K562 (cell line): ENCODE data around the gene TTLL9. TPM values are rescaled to one million over a fixed set of nuclear protein-coding genes. Genes with fewer than 3 reads are reported as not detected.

Experiments
- CREM ChIP-seq: IDR thresholded peaks from 2 replicates; pipeline ENCODE4 v1.6.1; 2014; ENCODE audit warnings: antibody characterized with exemption, low read depth
- DNMT1 ChIP-seq: fragments of 450-650 bp; IDR thresholded peaks from 2 replicates; pipeline ENCODE4 v1.6.1; 2016; ENCODE audit warnings: antibody characterized with exemption, mild to moderate bottlenecking
- HBP1 ChIP-seq: fragments of 450-650 bp; formaldehyde crosslinking; IDR thresholded peaks from 2 replicates; pipeline ENCODE4 v1.4.0; 2022; ENCODE audit warnings: missing genetic modification characterization
- HNRNPK ChIP-seq: fragments of 200-400 bp; formaldehyde crosslinking; IDR thresholded peaks from one replicate; pipeline ENCODE4 v1.6.1; 2018; ENCODE audit warnings: mild to moderate bottlenecking, low read depth, low read length; ENCODE audit not compliant: poor library complexity, severe bottlenecking
- IFI16 ChIP-seq: fragments of 250-450 bp; sonication (Bioruptor Pico); IDR thresholded peaks from 2 replicates; pipeline ENCODE4 v2.1.2; 2022; ENCODE audit warnings: mild to moderate bottlenecking, inconsistent platforms
- LEF1 ChIP-seq: fragments of 450-650 bp; IDR thresholded peaks from 2 replicates; pipeline ENCODE4 v1.6.1; 2016; ENCODE audit warnings: mild to moderate bottlenecking
- MBD2 ChIP-seq: sonication (generic); IDR thresholded peaks from 2 replicates; pipeline ENCODE4 v1.6.1; 2016; ENCODE audit warnings: low read depth, borderline replicate concordance
- MYC ChIP-seq, 2 experiments: fragments of 250-450 bp in 1 of 2; sonication (Bioruptor Pico) in 1 of 2; IDR thresholded peaks; 2 replicates each; pipeline versions ENCODE4 v1.5.1 to v1.6.1; 2012 to 2021; ENCODE audit warnings: low read depth in 2 of 2, borderline replicate concordance in 1 of 2, improper control_type of control experiment in 1 of 2, low read length in 1 of 2, mild to moderate bottlenecking in 1 of 2, moderate library complexity in 1 of 2
- ZNF197 ChIP-seq: fragments of 200-800 bp; sonication (Bioruptor generic); IDR thresholded peaks from 2 replicates; pipeline ENCODE4 v1.6.1; 2016; ENCODE audit warnings: low read depth, missing genetic modification characterization, missing compliant biosample characterization
- ZNF311 ChIP-seq: fragments of 250-450 bp; sonication (Bioruptor Pico); IDR thresholded peaks from 2 replicates; pipeline ENCODE4 v1.4.0; 2020; ENCODE audit warnings: mild to moderate bottlenecking, moderate library complexity
- ZNF407 ChIP-seq: fragments of 450-650 bp; IDR thresholded peaks from 2 replicates; pipeline ENCODE4 v1.6.1; 2016; ENCODE audit warnings: low read depth
- polyA plus RNA-seq, 8 experiments: library from polyadenylated mRNA; depleted of rRNA in 4 of 8; stranded (reverse) in 5 of 8; unstranded in 3 of 8; fragments of >200 nt; fragmentation: Nextera tagmentation in 2 of 8; fragmentation: Illumina TruSeq in 1 of 8; extraction: Ambion mirVana in 2 of 8; extraction: Trizol in 1 of 8; gene quantifications; 2 replicates each; pipeline versions ENCODE4 v1.2.1 to v1.2.3, GENCODE V29; 2011 to 2014; ENCODE audit warnings: inconsistent platforms in 1 of 8, missing spikeins in 1 of 8
- total RNA-seq, 7 experiments: library from RNA; depleted of rRNA in 6 of 7; stranded (reverse); fragments of >200 nt in 6 of 7; fragmentation: Illumina TruSeq in 2 of 7; extraction: Trizol in 2 of 7; gene quantifications; 2 replicates each; pipeline versions ENCODE4 v1.2.1 to v1.2.3, GENCODE V29; 2011 to 2021; ENCODE audit warnings: low replicate concordance in 1 of 7
- TF ChIP-seq, protein P1 (sequence below), 2 experiments: fragments of 150-350 bp in 1 of 2; IDR thresholded peaks; 2 replicates each; pipeline ENCODE4 v1.6.1; 2012 to 2016; ENCODE audit warnings: low read depth in 2 of 2, low read length in 2 of 2, mild to moderate bottlenecking in 1 of 2, moderate library complexity in 1 of 2

The TTLL9 gene
- total and polyA plus RNA-seq, 9 of the 15 experiments (the other 6 are each of a cell fraction or from before 2014, with no cell fraction given) = 0.06 to 0.07 TPM; not detected in 7

DNA sequence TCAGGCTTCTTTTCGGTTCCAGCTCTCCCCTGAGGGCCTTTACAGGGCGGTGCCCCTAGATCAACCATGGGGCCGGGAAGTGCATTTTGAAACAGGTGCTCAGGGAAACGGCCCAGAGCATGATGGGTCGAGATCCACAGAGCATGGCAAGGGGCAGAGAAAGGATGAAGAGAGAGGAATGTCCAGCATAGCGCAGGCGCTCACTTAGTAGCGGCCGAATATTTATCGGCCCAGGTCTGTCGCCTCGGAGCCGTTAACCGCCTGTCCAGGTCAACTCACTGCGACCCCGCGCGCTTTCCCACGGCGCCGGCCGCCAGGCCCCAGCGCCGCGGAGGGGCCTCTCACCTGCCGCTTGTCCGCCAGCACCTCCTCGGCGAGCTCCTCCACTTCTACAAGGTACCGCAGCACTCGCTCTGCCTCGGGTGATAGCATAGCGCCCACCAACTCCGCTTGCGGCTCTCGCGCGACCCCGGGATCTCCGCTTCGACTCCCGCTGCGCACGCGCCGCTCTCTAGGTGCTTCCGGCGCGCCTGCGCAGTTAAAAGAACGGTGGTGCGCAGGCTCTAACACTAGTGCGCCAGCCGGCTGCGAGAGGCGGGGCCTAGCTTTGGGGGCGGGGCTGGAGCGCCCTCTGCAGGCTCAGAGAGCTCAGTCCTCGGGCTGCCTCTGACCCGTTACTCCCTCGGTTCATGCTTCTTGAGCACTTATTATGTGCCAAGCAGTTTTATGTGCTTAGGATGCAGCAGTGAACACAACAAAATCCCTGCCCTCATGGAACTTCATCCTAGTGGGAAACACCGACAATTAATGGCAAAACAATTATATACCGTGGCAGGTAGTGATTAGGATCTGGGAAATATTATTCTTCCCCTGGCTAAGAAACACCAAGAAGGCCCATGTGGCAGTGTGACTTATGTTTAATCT, 81.4 kb downstream of the TTLL9 start, which contains the start of gene PDRG1 (continued):
- no peak for TF ChIP-seq ZNF311 (CRISPR knock-in tag)
- no peak for TF ChIP-seq HBP1 (CRISPR knock-in tag)
- TF ChIP-seq ZNF197 (CRISPR knock-in tag) = no peak
- TF ChIP-seq LEF1 = no peak
- peak; percentile 20 for TF ChIP-seq CREM
- TF ChIP-seq ZNF407 = no peak
- TF ChIP-seq HNRNPK = no peak
- no peak for TF ChIP-seq DNMT1
- peak; percentile 64; the same call in 1 of the 2 replicates for TF ChIP-seq MYC (IDR thresholded peaks at IDR 0.05; ENCODE audit: low read depth, low read length)
- TF ChIP-seq MYC (CRISPR knock-in tag; IDR thresholded peaks at IDR 0.05; ENCODE audit: borderline replicate concordance, low read depth) = 0 out of 2 replicates have a peak, but pooled peaks have one; percentile 75
- TF ChIP-seq, protein P1, sequence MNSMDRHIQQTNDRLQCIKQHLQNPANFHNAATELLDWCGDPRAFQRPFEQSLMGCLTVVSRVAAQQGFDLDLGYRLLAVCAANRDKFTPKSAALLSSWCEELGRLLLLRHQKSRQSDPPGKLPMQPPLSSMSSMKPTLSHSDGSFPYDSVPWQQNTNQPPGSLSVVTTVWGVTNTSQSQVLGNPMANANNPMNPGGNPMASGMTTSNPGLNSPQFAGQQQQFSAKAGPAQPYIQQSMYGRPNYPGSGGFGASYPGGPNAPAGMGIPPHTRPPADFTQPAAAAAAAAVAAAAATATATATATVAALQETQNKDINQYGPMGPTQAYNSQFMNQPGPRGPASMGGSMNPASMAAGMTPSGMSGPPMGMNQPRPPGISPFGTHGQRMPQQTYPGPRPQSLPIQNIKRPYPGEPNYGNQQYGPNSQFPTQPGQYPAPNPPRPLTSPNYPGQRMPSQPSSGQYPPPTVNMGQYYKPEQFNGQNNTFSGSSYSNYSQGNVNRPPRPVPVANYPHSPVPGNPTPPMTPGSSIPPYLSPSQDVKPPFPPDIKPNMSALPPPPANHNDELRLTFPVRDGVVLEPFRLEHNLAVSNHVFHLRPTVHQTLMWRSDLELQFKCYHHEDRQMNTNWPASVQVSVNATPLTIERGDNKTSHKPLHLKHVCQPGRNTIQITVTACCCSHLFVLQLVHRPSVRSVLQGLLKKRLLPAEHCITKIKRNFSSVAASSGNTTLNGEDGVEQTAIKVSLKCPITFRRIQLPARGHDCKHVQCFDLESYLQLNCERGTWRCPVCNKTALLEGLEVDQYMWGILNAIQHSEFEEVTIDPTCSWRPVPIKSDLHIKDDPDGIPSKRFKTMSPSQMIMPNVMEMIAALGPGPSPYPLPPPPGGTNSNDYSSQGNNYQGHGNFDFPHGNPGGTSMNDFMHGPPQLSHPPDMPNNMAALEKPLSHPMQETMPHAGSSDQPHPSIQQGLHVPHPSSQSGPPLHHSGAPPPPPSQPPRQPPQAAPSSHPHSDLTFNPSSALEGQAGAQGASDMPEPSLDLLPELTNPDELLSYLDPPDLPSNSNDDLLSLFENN (IDR thresholded peaks at IDR 0.05; ENCODE audit: low read depth in 2 of 2, low read length in 2 of 2) = no peak
- TF ChIP-seq IFI16 (CRISPR knock-in tag) = no peak
- TF ChIP-seq MBD2 = 0 out of 2 replicates have a peak, but pooled peaks have one; percentile 20
